ENCODE measurements around the gene PAGE2B.
"Not testable (repeated sequence)": the region's sequence is repeated elsewhere in the genome, so short reads cannot be mapped to it uniquely, and the experiment has no call there.

Gene PAGE2B

DNA sequence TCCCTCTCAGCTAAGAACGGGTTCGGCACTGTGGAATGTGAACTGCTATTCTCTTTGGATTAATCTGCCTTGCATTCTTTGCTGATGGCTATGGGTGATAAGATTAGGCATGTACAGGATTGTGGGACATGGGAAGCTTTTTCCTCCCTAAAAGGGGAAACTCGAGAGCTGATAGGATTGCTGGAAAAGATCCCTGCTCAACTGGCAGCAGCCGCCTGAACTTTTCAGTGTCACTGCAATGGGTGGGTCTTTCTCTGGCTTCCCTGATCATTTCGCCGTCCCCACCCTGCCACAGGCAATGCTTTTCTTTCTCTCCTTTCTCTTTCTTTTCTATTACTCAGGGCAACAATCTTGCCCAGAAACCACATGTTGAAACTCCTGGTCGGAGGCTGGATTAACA lies 34.5 kb downstream of the PAGE2B start:
- DNase-seq (ENCODE audit: low read depth): peak; percentile 14

DNA sequence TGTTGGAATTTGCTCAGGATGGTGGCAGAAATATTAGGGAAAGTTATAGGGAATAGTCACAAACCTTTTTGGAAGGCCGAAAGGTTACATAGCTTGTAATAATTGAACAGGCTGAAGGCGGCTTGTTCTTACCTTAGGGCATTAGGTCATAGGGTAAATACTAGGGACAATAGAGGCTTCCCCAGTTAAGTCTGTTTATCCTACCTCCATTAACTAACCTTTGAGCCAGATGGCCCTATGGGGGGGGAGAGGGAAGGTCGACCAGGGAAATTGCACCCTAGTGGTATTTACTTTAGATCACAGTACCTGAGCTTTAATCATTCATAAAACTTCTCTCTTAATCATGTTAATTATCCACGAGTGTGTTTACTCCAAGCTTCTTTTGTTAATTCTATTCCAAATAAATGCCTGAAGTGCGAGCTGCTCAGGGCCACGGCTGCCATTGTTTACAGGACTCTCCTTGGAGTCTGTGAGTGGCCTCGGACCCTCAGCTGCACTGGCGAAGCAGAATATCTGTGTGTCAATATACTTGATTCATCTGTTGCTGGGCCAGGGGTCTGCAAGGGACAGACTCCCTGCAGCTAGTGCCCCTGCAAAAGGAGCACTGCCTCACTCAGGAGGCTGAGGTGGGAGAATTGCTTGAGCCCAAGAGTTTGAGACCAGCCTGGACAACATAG lies 36.9 kb downstream of the PAGE2B start:
- DNase-seq (ENCODE audit: low read depth): no peak

DNA sequence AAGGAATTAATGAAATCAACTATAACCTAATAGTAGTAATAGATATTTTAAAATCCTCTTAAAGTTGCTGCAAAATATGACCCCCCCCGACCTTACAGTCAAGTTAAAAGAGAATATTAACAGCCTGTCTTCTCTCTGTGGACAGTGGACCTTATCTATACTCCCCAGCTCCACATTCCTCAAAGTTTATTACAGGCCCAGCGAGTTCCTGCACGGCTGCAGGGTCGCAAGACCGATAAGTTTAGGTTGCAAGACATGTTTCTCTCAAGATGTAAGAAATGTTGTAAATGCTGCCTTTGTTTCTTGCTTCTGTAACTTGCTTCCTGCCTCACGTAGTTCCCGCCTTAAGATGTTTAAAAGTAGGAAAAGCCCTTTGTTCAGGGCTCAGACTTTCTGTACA lies 41.8 kb downstream of the PAGE2B start:
- DNase-seq (ENCODE audit: low read depth): not testable (repeated sequence)

DNA sequence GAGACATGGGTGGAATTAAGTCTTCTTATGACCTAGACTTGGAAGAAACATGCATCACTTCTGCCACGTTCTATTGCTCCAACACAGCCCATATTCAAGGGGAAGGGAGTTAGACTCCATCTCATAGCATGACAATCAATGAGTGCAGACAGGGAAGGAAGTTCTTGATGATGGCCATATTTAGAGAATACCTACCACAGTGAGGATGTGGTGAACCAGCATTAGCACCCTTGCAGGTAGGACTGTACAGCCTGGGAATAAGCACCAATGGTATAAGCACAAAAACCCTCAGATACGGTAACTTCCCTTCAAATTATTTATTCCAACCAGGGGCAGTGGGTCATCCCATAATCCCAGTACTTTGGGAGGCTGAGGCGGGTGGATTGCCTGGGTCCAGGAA lies 43.7 kb downstream of the PAGE2B start:
- DNase-seq (ENCODE audit: low read depth): no peak

DNA sequence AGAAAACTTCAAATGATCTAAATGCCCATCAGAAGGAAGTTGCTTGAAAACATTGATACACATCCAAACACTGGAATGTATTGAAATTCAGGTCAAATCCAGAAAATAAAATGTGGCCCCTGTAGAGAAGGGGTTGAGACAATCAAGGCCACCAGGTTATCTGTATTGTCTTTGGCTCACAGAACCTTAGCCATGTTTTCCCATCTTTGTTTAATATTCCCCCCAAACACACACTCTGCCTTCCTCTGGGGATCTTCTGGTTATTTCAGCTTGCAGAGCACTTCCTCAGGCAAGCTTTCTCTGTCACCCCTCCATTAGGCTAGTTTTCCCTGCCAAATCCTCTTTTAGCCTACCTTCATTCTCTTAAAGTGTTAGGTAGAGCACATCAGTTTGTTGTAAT lies 44.4 kb downstream of the PAGE2B start:
- no peak for DNase-seq (ENCODE audit: low read depth)

DNA sequence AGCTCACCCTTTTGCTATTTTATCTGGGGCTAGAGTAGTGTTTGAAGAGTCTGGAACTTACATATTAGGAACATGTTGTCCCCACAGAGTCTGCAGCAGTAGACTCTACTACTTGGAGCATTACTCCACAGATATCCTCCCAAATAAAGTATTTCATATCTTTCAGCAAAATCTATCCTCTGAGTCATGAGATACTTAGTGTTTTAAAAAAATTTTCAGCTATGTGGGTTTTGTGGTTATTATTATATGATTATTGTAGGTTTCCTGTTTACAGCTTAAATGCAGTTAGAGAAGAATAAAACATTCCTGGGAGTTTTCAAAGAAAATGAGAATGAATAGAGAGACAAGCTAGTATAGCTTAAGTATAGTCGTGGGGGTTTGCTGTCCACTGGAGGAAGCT lies 44.9 kb downstream of the PAGE2B start:
- peak; percentile 46 for DNase-seq (ENCODE audit: low read depth)

DNA sequence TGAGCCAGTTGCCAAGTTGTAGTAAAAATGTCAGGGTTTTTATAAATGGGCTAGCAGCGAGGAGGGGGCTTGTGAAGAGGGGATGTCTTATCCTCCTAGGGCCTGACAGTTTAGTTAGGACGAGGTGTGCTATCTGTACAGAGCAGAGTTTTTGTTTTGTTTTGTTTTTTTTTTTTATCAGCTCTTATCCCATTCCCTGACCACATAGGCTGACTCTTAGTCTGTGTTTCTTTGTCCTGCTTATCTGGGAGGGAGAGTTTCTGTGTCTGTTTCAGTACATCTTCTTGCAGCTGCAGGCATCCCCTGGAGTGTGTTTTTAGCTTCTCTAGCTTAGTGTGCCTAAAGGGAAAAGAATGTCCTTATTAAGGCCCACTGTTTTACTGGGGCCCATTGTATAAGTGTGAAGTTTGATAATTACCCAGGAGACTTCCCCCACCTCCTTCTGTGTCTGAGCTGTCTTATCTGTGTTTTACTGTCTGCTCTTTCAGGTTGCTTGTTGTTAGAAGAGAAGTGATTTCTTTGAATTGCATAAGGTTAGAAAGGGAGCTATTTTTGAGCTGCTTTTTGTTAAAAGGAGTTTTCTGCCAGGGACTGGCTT lies 46.0 kb downstream of the PAGE2B start:
- no peak for DNase-seq (ENCODE audit: low read depth)

DNA sequence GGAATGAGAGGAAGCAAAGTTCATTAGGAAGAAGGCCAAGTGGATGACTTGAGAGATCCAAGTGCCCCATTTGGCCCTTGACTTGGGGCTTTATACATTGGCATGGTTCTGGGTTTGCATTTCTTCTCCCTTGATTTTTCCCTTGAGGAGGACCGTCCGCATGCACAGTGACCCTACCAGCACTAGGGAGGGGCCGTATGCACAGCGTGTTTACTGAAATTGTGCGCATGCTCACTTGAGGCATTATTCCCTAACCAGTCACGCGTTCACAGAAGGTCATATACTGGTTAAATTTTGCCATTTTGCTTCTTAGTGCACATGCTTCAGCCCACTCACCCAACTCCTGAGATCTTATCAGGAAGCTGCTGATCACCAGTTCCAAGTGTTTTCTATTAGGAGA lies 49.1 kb downstream of the PAGE2B start:
- DNase-seq (ENCODE audit: low read depth): no peak

DNA sequence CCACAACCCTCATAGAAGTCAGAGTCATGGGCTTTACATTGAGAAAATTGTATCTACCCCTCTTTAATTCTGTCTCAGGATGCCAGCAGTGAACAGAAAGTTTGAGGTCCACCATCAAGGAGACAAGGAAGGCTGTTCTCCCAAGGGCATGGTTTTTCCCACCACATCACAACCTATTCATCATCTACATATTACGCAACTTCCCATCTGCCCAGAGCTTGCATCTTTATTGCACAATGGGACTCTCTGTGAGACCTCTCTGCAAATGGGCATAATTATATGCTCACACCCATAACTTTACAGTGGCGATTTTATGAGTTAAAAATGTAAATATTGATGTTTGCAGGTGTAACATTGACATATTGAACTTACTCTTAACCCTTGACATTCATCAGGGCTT lies 52.9 kb downstream of the PAGE2B start:
- peak; percentile 9 for DNase-seq (ENCODE audit: low read depth)
